NCI-H128 (cell line): Measurements from ENCODE around the gene GRIA1.
"Not testable (repeated sequence)": the region's sequence is repeated elsewhere in the genome, so short reads cannot be mapped to it uniquely, and the experiment has no call there.

Experiments used
- DNase-seq: peaks from one replicate; lab custom pipeline; 2025; ENCODE audit not compliant: unreplicated experiment; lab: John Stamatoyannopoulos, UW

The GRIA1 gene

DNA sequence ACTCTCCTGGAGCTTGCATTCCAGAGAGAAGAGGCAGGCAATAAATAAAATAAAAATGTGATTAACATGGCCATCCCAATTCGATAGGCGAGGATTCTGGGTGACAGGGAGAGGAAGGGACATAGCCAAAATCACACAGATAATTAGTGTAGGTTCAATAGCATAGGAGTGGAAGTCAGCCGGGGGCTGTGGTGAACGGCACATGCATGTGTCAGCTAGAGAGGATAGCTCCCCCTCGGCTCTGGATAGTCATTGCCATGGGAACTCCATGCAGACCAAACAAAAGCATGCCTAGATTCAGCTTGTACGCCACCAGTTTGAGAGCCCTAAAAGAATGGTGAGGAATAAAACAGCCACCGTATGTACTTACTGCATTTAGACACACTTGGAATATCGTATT is 223.5 kb downstream of the GRIA1 start:
- DNase-seq = no peak

DNA sequence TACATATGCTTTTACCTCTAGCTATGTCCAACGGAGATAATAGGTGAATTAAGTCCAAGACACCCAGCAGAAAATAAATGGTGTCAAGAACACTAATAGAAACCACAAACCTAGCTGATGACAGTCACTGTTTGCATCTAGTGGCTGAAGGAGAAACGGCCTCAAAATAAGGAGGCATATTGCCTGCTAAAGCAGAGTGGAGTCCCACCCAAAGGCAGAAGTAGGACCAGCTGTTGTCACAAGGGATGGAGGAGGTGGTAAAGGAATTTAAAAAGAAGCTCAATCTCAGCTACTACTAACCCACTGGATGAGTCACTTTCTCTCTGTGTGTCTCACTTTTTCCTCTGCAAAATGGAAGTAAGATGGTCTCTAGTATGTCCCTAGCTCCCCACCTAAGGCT is 224.3 kb downstream of the GRIA1 start:
- no peak for DNase-seq

DNA sequence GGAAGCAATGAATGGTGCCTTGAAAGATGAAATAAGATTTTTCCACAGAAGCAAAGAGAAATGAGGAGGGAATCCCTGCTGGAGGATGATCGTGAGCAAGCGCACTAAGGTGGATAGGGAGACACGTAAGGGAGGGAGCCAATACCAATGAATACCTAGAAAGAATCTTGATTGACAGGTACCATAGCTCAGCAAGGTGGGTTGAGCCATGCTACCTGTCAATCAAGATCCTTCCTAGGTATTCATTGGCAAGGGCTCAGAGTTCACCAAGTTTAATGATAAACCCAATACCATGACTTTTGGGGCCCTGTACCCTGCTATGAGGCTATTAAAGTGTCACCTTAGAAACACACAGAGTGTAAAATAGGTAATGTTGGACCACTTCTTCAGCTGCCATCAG is 226.8 kb downstream of the GRIA1 start:
- DNase-seq = no peak

DNA sequence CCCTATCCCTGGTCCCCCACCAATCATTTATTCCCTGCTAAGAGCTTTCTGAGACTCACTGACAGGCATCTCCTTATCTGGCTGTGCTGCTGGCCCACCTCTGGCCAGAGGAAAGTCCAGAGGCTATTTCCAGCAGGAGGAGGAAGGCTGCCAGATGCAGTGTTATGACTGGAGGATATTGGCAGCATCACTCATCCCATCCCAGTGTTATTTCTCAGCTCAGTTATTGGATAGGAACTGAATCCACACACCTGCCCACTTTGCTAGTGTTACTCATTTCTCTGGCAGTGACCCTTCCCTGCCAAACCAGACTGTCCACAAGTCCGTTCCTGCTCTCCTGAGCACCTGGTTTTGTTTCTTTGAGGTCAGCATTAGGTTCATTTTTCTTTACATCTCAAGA is 228.2 kb downstream of the GRIA1 start:
- DNase-seq = no peak

DNA sequence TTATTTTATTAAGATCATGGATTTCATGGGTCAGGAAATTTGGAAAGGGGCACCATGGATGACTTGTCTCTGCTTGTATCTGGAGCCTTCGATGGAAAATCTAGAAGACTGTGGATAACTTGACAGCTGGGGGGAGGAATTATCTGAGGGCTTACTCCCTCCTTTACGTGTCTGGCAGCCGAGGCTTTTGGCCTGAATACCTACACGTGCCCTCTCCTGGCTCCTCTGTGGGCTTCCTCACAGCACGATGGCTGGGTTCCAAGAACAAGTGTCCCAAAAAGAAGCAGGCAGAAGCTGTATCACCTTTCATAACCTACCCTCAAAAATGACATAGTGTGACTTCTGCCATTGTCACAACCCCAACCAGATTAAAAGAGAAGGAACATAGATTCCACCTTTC is 228.9 kb downstream of the GRIA1 start:
- no peak for DNase-seq

DNA sequence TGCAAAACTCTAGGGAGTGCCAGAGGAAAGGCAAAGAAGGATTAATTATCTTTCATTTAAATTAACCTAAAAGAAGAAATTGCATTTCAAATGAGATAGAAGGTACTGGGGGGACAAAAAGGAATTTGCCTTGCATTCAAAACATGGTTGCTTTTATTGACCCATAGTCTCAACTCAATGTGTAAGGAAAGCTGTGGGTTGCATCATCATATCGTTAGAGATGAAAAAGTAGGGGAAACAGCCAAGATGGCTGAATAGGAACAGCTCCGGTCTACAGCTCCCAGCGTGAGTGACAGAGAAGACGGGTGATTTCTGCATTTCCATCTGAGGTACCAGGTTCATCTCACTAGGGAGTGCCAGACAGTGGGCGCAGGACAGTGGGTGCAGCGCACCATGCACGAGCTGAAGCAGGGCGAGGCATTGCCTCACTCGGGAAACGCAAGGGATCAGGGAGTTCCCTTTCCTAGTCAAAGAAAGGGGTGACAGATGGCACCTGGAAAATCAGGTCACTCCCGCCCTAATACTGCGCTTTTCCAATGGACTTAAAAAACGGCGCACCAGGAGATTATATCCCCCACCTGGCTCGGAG is 232.6 kb downstream of the GRIA1 start:
- not testable (repeated sequence) for DNase-seq

DNA sequence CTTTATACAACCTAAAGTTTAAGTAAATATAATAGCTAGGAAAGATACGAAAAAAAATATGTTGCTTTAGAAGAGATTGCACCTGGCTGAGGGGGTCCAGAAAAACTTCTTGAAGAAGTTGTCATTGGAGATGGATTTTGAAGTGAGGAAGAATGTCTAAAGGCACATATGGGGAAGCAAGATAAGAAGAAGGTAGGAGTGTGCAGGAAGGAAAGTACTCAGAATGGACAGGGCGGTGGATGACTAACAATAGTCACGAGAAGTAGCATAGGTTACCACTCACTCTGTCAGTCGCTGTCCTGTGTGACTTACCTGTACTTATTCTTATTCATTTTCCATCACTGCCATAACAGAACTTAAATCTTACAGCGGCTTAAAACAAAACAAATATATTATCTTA is 251.6 kb downstream of the GRIA1 start:
- no peak for DNase-seq

DNA sequence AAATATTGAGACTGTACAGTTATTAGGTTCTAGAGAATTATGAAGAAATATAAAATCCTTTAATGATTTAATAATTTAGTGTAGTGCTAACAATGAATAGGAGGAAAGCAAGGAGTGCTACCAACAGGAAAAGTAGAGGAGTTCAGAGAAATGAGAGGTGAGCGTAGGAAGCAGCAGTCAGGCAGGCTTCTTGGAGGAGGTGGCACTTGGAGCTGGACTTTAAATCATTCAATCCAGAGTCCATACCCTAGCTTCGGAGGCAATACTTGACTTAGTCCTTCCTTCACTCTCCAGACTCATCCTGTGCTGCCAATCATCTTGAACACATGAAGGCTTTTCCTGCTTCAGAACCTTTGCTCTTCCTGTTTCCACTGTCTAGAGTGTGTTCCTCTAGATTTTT is 254.3 kb downstream of the GRIA1 start:
- DNase-seq = no peak

DNA sequence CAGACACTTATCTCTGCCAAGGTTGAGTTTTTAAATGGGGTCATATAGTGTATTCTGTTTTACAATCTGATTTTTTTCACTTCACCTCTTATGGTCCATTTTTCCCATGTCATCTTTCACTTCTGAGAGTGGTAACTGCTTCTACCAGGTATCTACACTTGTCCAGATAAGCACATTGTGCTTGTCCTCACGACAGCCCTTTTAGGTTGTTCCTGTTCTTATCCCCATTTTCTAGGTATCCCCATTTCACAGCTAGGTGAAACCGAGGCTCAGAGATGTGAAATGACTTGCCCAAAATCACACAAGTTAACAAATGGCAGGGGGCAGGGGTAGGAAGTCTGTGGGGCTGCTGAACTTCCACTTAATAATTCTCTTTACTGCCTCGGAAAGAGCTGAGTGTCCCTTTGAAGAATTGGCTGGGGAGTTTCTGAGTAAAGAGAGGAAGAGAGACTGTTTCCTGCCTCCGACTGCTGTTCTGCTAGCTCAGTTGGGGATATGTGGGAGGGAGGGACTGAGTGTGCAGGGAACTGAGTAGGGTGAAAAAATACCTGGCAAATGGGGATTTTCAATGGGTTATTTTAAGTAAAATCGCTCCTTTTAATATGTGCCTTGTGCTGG is 255.4 kb downstream of the GRIA1 start:
- DNase-seq = no peak

DNA sequence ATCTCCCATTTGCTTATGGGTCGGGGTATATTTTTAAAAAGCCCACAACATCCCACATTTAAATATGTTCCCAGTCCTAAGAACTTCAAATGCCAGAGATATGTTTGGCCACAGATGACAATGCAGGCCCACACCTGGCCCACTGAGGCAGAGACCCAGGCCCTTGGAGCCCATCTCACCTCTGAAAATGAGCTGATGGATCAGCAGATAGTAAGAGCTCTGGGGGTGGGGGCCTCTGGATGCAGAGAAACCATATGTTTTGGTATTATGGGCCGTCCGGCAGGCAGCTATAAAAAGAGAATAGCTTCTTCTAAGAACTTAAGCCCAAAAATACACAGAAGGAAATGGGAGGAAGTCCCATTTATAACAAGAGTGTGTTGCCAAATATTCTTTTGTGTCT is 256.0 kb downstream of the GRIA1 start:
- no peak for DNase-seq

DNA sequence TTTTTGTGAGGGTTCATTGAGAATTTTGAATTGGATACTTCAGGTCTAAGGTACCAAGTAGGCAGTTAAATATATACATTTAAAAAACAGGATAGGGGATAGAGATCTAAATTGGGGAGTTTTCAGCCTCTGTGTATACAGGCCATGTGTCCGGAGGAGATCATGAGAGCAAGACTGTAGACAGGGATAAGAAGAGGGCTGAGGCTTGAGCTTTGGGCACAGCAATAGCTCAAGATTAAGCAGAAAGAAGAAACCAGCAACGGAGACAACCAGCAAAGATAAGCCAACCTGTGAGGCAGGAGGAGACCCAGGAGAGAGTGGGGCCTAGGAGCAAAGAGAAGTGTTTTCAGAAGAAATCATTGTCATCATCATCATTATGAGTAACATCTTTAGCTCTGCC is 258.4 kb downstream of the GRIA1 start:
- no peak for DNase-seq

DNA sequence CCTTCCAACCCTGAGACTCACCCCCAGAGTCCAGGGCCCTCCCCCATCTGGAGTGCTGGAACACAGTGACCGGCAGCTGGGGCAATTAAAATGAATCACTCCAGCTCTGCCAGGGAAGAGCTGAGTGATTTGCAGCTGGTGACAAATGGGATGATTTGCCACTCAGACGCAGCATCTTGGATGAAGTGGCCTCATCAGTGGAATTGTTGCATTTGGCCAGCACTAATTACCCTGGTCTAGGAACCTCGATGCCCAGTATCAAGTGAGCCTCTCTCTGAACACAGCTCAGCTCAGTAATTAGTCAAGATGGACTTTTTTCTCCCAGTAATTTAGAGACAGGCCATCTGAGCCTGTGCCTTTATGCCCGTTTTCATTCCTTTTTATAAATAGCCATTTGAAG is 259.5 kb downstream of the GRIA1 start:
- DNase-seq = no peak

DNA sequence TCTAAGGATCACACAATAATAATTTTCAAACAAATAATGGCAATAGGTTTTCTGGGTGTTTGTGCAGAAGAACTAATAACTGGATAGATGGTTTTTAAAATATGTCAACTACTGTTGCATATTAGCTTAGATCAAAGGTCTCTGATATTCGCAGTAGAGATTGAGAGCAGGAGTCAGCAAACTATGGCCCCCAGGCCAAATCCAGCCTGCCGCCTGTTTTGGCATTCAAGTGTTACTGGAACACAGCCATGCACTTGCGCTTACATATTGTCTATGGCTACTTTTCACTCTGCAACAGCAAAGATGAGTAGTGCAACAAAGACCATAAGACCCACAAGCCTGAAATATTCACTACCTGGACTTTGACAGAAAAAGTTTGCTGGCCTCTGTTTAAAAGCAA is 260.8 kb downstream of the GRIA1 start:
- DNase-seq = no peak

DNA sequence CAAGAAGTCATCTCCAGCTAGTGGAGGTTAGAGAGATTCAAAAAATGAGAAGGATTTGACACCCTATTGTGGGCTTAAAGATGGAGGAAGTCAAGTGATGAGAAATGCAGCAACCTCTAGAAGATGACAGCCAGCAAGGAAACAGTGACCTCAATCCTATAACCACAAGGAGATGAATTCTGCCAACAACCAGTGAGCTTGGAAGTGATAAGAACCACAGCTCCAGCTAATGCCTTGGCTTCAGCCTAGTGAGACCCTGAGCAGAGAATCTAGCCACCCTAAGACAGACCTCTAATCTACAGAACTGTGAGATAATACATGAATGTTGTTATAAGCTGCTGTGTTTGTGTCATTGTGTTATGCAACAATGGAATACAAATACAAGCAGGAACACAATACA is 262.4 kb downstream of the GRIA1 start:
- no peak for DNase-seq

DNA sequence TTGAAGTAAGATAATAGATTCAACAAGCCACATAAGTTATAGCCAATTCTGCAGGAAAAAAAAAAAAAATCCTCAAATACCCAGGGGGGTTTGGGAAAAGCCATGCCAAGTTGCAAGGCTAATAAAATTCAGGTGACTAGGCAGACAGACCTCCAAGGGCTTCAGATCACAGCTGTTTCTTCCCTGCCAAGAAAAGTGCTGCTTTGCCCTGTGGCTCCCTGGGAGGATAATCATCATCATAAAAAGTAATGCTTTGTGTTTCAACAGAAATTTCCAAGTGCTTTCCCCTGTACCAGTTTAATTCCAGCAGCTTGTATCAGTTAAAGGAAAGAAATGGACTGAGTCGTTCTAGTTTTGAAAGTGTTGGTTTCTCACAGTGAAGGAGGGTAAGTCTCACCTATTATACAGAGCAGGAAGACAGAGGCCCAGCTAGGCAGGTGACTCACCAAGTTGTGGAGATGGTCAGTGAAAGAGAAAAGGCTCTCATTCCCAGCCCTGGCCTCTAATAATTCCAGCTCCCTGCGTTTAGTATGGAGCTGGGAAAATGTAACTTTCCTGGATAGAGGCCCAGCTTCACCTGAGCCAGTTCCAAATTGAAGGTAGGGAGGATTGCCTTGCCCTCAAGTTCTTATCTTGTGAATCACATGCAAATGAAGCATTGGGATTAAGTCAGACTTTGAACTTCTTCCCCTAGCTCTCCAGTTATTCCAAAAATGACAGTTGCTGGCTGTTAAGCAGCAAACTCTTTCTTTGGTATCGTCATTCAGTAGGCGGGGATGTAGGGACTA is 263.4 kb downstream of the GRIA1 start:
- DNase-seq = no peak

DNA sequence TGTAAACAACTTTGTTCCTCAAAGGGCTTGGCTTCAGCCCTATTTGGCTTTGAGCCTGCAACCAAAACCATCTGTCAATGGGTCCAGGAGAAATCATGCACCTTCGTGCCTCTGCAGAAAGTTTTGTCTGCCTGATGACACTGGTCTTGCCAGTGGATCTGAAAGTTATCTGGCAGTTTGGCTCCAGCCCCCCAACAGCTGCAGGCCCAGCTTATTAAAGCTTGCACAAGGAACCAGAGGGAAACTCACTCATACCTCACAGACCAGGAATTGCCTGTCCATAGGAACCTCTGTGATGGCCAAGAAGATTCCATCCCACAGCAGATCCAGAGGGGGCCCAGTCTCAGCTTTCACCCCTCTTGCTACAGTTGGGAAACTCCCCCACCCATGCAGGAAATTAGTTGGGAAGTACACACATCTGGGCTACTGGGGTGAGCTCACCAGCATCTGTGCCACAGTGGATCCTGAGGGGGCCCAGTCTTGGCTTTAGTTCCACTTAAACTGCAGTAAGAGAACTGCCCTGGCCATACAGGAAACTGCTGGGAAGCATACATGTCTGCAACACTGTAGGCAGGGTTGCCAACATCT is 265.5 kb downstream of the GRIA1 start:
- DNase-seq = no peak

DNA sequence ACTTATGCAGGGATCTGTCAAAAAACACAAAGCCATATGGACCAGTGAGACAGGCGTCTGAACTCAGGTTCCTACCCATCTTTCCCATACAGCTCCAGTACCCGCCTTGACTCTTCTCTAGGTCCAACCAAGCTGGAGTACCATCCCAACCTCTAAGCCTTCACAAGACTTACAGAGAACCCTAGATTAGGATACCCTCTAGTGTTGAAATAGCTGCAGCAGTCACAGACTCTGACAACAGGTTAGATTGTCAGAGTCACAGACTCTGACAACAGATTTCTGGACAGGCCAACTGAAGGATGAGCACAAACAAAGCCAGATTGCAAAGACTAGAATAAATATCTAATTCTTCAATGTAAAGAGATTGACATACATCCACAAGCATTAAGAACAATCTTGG is 266.1 kb downstream of the GRIA1 start:
- DNase-seq = no peak

DNA sequence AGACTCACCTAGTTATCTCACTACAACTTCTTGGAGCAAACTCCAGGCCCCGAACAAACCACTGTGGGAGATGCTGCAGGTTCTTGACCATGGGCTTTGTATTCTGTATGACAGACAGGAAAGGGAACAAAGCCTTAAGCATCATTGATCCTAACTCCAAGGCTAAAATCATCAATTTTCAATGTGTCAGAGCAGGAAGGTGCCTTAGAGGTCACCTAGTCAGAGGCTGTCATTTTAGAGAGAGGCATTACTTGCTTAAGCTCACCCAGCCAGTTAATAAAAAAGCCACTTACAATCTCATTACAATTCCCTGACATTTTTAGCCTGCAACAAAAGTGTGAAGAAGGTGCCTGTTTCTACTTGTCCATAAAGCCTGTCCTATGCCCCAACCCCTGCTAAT is 275.5 kb downstream of the GRIA1 start:
- no peak for DNase-seq

DNA sequence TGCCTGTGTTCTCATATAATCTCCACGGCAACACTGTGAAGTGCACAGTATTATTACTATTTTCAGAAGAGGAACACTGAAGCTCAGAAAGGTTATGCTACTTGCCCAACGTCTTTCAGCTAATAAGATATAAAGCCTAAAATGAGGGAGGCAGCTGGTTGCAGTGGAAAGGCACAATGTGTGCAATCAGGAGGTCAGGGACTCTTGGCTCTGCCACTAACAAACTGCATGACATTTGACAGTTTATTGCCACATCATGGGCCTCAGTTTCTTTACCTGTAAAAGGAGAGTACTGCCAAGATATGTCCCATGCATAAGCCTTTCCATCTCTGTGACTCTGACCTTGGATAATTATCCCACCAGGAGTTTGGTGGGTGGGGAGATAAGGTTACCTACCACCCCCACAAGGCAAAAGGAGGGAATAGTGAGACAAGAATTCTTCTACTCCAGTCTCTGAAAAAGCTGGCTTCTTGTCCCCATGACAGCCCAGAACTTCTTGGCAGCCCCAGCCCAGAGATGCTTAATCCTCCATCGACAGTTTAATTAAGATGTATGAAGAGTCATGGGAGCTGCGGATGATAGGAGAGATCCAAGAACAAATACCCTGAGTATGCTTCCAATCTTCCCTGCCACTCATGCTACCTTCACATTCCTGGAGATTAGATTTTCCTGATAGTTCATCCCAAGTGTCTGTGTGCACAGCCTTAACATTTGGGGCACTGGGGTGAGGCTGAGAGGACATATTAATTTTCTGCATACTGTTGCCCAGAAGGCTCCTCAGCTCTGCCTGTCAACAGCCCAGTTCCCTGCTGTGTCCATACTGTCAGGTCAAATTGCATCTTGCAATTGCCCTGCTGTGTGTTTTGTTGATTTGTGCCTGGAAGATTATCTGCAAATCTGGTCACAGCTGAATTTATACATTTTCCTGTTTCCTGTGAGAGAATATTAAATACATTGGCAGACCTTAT is 277.0 kb downstream of the GRIA1 start:
- no peak for DNase-seq

DNA sequence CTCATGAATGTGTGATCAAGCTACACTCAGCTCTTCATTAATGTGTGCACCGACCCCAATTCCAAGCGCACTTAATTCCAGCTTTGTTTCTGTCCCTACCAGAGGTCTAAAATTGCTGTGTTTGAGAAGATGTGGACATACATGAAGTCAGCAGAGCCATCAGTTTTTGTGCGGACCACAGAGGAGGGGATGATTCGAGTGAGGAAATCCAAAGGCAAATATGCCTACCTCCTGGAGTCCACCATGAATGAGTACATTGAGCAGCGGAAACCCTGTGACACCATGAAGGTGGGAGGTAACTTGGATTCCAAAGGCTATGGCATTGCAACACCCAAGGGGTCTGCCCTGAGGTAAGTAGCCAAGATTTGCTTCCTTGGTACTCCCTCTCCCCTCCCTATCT is 279.6 kb downstream of the GRIA1 start:
- no peak for DNase-seq

DNA sequence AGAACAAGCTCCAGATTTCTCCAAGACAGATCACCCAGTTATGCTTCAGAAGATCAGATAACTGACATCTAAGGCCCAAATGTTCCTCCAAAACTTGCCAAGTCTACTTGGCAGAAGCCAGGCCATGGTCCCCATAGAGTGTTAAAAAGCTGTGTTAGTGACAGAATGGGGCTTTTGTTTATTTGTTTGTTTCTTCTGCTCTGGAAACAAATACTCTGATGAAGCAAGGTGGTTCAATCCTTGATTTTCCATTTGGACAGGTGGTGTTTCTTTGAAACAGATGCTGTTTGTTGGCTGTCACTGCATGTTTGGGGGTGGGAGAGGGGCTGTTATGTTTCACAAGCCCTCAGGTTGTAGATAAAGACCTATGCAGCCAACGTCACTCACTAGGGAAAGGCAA is 284.2 kb downstream of the GRIA1 start:
- DNase-seq = no peak
